ENCODE data around the gene CCDC92. TPM values are rescaled to one million over a fixed set of nuclear protein-coding genes. Genes with fewer than 3 reads are reported as not detected.

CCDC92 gene
- polyA plus RNA-seq, 3 donors: 4.4 to 11.6 (median 5.5) TPM

- intact Hi-C loops (cut with micrococcal nuclease): no loop called here
- Histone ChIP-seq H3K4me1 (ENCODE audit: control insufficient read depth in 1 of 2, insufficient read depth in 2 of 2, low read length in 2 of 2) (no peaks in the 10 kb centered on the region), H3K9me3 (replicated peaks in 1 of 2; ENCODE audit: control insufficient read depth in 1 of 2, insufficient read depth in 1 of 2, low read length in 2 of 2) (no peaks in the 10 kb centered on the region), H3K27me3 (ENCODE audit: control insufficient read depth in 2 of 2, insufficient read depth in 2 of 2, low read length in 2 of 2) (no peaks in the 10 kb centered on the region), H3K79me2 (ENCODE audit: insufficient read depth, low read length) (no peaks in the 10 kb centered on the region), H3K4me2 (replicated peaks; ENCODE audit: extremely low read depth, low read length, poor library complexity, severe bottlenecking) (no peak overlapping the region), H3K36me3 (replicated peaks in 1 of 2; ENCODE audit: control insufficient read depth in 1 of 2, insufficient read depth in 2 of 2, low read length in 2 of 2) (no peaks in the 10 kb centered on the region), H2AFZ (ENCODE audit: insufficient read depth, low read depth, low read length, poor library complexity, severe bottlenecking) (no peak overlapping the region), H4K20me1 (ENCODE audit: insufficient read depth, low read length) (no peaks in the 10 kb centered on the region), H3K4me3 (replicated peaks in 1 of 3; ENCODE audit: low read depth in 2 of 3, low read length in 3 of 3) (no peak overlapping the region), H3K9ac (ENCODE audit: insufficient read depth, low read length, poor library complexity, severe bottlenecking) (no peak overlapping the region), H3K27ac (ENCODE audit: low read depth in 1 of 2, low read length in 2 of 2) (no peak overlapping the region)
- H3K9me3 Mint-ChIP-seq: peaks cover 0 to 2% (median 0%) of the 10 kb centered on the region in 7 donors
- H3K36me3 Mint-ChIP-seq: no peaks in the 10 kb centered on the region
- 96% methylated on average over 4 of the region's 10 CpGs for WGBS (ENCODE audit: insufficient coverage)
- no peak overlapping the region for H3K4me3 Mint-ChIP-seq
- H3K27me3 Mint-ChIP-seq (ENCODE audit: low read depth in 3 of 3): no peaks in the 10 kb centered on the region
- DNase-seq: no peak
- TF ChIP-seq CTCF (IDR thresholded peaks at IDR 0.05): no peak
- H3K27ac Mint-ChIP-seq: no peak overlapping the region
- H3K4me1 Mint-ChIP-seq: no peaks in the 10 kb centered on the region
These were observed 17.8 kb downstream of the CCDC92 start for GRCh38 chr12:123954647-123955350.

- no peak overlapping the region for H3K4me3 Mint-ChIP-seq
- no peak for DNase-seq
- Histone ChIP-seq H3K27me3 (ENCODE audit: control insufficient read depth in 2 of 2, insufficient read depth in 2 of 2, low read length in 2 of 2) (no peaks in the 10 kb centered on the region), H3K4me1 (ENCODE audit: control insufficient read depth in 1 of 2, insufficient read depth in 2 of 2, low read length in 2 of 2) (no peaks in the 10 kb centered on the region), H3K36me3 (replicated peaks in 1 of 2; ENCODE audit: control insufficient read depth in 1 of 2, insufficient read depth in 2 of 2, low read length in 2 of 2) (no peaks in the 10 kb centered on the region), H3K79me2 (ENCODE audit: insufficient read depth, low read length) (no peaks in the 10 kb centered on the region), H4K20me1 (ENCODE audit: insufficient read depth, low read length) (no peaks in the 10 kb centered on the region), H2AFZ (ENCODE audit: insufficient read depth, low read depth, low read length, poor library complexity, severe bottlenecking) (no peak overlapping the region), H3K27ac (ENCODE audit: low read depth in 1 of 2, low read length in 2 of 2) (no peak overlapping the region), H3K9ac (ENCODE audit: insufficient read depth, low read length, poor library complexity, severe bottlenecking) (no peak overlapping the region), H3K4me3 (replicated peaks in 1 of 3; ENCODE audit: low read depth in 2 of 3, low read length in 3 of 3) (no peak overlapping the region), H3K4me2 (replicated peaks; ENCODE audit: extremely low read depth, low read length, poor library complexity, severe bottlenecking) (no peak overlapping the region), H3K9me3 (replicated peaks in 1 of 2; ENCODE audit: control insufficient read depth in 1 of 2, insufficient read depth in 1 of 2, low read length in 2 of 2) (no peaks in the 10 kb centered on the region)
- no peak for TF ChIP-seq CTCF (IDR thresholded peaks at IDR 0.05)
- H3K36me3 Mint-ChIP-seq: peaks cover 0 to 2% of the 10 kb centered on the region in 2 donors
- no CpG with 5 or more reads among the region's 2 CpGs for WGBS (ENCODE audit: insufficient coverage)
- H3K9me3 Mint-ChIP-seq: peaks cover 0 to 2% (median 0%) of the 10 kb centered on the region in 7 donors
- no peak overlapping the region for H3K27ac Mint-ChIP-seq
- H3K27me3 Mint-ChIP-seq (ENCODE audit: low read depth in 3 of 3): no peaks in the 10 kb centered on the region
- intact Hi-C loops (cut with micrococcal nuclease): no loop called here
- H3K4me1 Mint-ChIP-seq: no peaks in the 10 kb centered on the region
These were observed 20.6 kb downstream of the CCDC92 start for GRCh38 chr12:123952037-123952436.

Data from CD14-positive monocyte (primary cell).